H54 (cell line): ENCODE data around the gene PDIA4.

ENCODE experiments used
- DNase-seq: peaks from one replicate; pipeline ENCODE4 v3.0.0; 2011; ENCODE audit warnings: low spot score, mixed read lengths; ENCODE audit not compliant: insufficient read length
- FAIRE-seq: peaks from 3 replicates; lab custom pipeline; 2011; peaks lifted over from hg19 to GRCh38; lab: Jason Lieb, UNC
- POLR2A ChIP-seq: IDR thresholded peaks from 2 replicates; pipeline ENCODE4 v1.6.1; 2011; ENCODE audit warnings: low read depth, mild to moderate bottlenecking, low read length

The PDIA4 gene

GRCh38 chr7:149003560-149004305, 24.6 kb downstream of the PDIA4 start:
- TF ChIP-seq POLR2A, result no peak
- DNase-seq, result no peak
- FAIRE-seq, result no peak

- TF ChIP-seq POLR2A, result no peak
- DNase-seq, result no peak
- FAIRE-seq, result no peak
Measured at GRCh38 chr7:149003018-149003417, 25.3 kb downstream of the PDIA4 start.

- FAIRE-seq, result no peak
Measured at GRCh38 chr7:149002604-149003003, 25.7 kb downstream of the PDIA4 start.

GRCh38 chr7:149001427-149002068, 26.8 kb downstream of the PDIA4 start:
- no peak for TF ChIP-seq POLR2A
- FAIRE-seq (no peak), DNase-seq (no peak)

More at GRCh38 chr7:149002604-149003003, 25.7 kb downstream of the PDIA4 start:
- TF ChIP-seq POLR2A, result no peak
- no peak for DNase-seq

- no peak for DNase-seq
Measured at GRCh38 chr7:149000961-149001360, 27.3 kb downstream of the PDIA4 start.

GRCh38 chr7:148999192-148999591, 29.1 kb downstream of the PDIA4 start:
- FAIRE-seq (no peak), DNase-seq (no peak)
- TF ChIP-seq POLR2A, result no peak

More at GRCh38 chr7:149000961-149001360, 27.3 kb downstream of the PDIA4 start:
- no peak for TF ChIP-seq POLR2A
- FAIRE-seq, result no peak

- no peak for DNase-seq
- FAIRE-seq, result no peak
- no peak for TF ChIP-seq POLR2A
Measured at GRCh38 chr7:148997497-148997896, 30.8 kb downstream of the PDIA4 start.

- no peak for FAIRE-seq
- TF ChIP-seq POLR2A, result no peak
Measured at GRCh38 chr7:148994576-148994975, 33.7 kb downstream of the PDIA4 start.

GRCh38 chr7:148993193-148993592, 35.1 kb downstream of the PDIA4 start:
- FAIRE-seq, result no peak
- DNase-seq, result no peak
- no peak for TF ChIP-seq POLR2A

More at GRCh38 chr7:148994576-148994975, 33.7 kb downstream of the PDIA4 start:
- DNase-seq, result no peak

GRCh38 chr7:148991536-148991935, 36.8 kb downstream of the PDIA4 start:
- no peak for FAIRE-seq
- no peak for DNase-seq
- no peak for TF ChIP-seq POLR2A

- FAIRE-seq (no peak), DNase-seq (no peak)
- TF ChIP-seq POLR2A, result no peak
Measured at GRCh38 chr7:148987751-148988512, 40.4 kb downstream of the PDIA4 start.

- TF ChIP-seq POLR2A, result peak; percentile 46
- peak; percentile 57 for FAIRE-seq
- DNase-seq, result peak; percentile 74
Measured at GRCh38 chr7:148987010-148987750, 41.1 kb downstream of the PDIA4 start.

- TF ChIP-seq POLR2A, result no peak
- DNase-seq, result no peak
- FAIRE-seq, result no peak
Measured at GRCh38 chr7:148986742-148987009, 41.6 kb downstream of the PDIA4 start.
